HEK293 (cell line): ENCODE results near the gene CD82.
A peak's percentile ranks its signal among the peaks of the same experiment; 100 is the strongest.

Experiments
- CTCF ChIA-PET: fragments of 350-600 bp; formaldehyde crosslinking; extraction: SDS; loops from one replicate; lab custom pipeline; 2021; ENCODE audit warnings: antibody characterized with exemption; lab: Yijun Ruan, JAX
- POLR2A ChIA-PET: fragments of 300-600 bp; formaldehyde crosslinking; extraction: SDS; loops from one replicate; lab custom pipeline; 2020; ENCODE audit warnings: antibody characterized with exemption, inconsistent platforms; lab: Yijun Ruan, JAX
- H3K27ac ChIP-seq: fragments of 200-500 bp; sonication (Bioruptor generic); 2 replicates; pipeline ENCODE4 v1.5.1; 2014; ENCODE audit warnings: low read depth, low read length, control low read depth, inconsistent platforms; ENCODE audit errors: extremely low read depth
- H3K36me3 ChIP-seq, 2 experiments: fragments of 200-500 bp in 1 of 2; sonication (Bioruptor generic) in 1 of 2; 1 replicate in 1 of 2; 2 replicates in 1 of 2; pipeline ENCODE4 v1.5.1; 2014 to 2017; ENCODE audit warnings: inconsistent platforms in 2 of 2, low read length in 2 of 2; ENCODE audit not compliant: control insufficient read depth in 2 of 2, insufficient read depth in 1 of 2
- H3K4me1 ChIP-seq: fragments of 200-500 bp; sonication (Bioruptor generic); 2 replicates; pipeline ENCODE4 v1.5.1; 2014; ENCODE audit warnings: mild to moderate bottlenecking, low read length, inconsistent platforms; ENCODE audit not compliant: control insufficient read depth, insufficient read depth
- H3K4me3 ChIP-seq: 2 replicates; pipeline ENCODE4 v1.5.1; 2011; ENCODE audit warnings: low read depth, mild to moderate bottlenecking, control low read depth, low read length, moderate library complexity
- H3K9me3 ChIP-seq: fragments of 200-500 bp; sonication (Bioruptor generic); 2 replicates; pipeline ENCODE4 v1.5.1; 2014; ENCODE audit warnings: low read depth, low read length, inconsistent platforms; ENCODE audit not compliant: control insufficient read depth, insufficient read depth
- EGR2 ChIP-seq: fragments of 450-650 bp; formaldehyde crosslinking; IDR thresholded peaks from 2 replicates; pipeline ENCODE4 v1.5.1; 2016; ENCODE audit warnings: low read depth, missing biosample characterization, missing genetic modification characterization
- PATZ1 ChIP-seq: fragments of 450-650 bp; formaldehyde crosslinking; IDR thresholded peaks from 2 replicates; pipeline ENCODE4 v1.5.1; 2016; ENCODE audit warnings: missing biosample characterization, missing genetic modification characterization
- PRDM10 ChIP-seq: fragments of 450-650 bp; formaldehyde crosslinking; IDR thresholded peaks from 2 replicates; pipeline ENCODE4 v1.5.1; 2016; ENCODE audit warnings: missing biosample characterization, missing genetic modification characterization
- PRDM2 ChIP-seq: fragments of 450-650 bp; formaldehyde crosslinking; IDR thresholded peaks from 2 replicates; pipeline ENCODE4 v1.5.1; 2016; ENCODE audit warnings: missing biosample characterization, missing genetic modification characterization, borderline replicate concordance
- TSHZ1 ChIP-seq: fragments of 450-650 bp; formaldehyde crosslinking; IDR thresholded peaks from 2 replicates; pipeline ENCODE4 v1.5.1; 2016; ENCODE audit warnings: missing biosample characterization, missing genetic modification characterization, borderline replicate concordance
- ZBTB44 ChIP-seq: fragments of 450-650 bp; IDR thresholded peaks from 2 replicates; pipeline ENCODE4 v1.5.1; 2018; ENCODE audit warnings: missing biosample characterization, mild to moderate bottlenecking, missing genetic modification characterization
- ZNF558 ChIP-seq: fragments of 450-650 bp; formaldehyde crosslinking; IDR thresholded peaks from 2 replicates; pipeline ENCODE4 v1.5.1; 2016; ENCODE audit warnings: missing biosample characterization, missing genetic modification characterization
- ZNF645 ChIP-seq: fragments of 450-650 bp; formaldehyde crosslinking; IDR thresholded peaks from 2 replicates; pipeline ENCODE4; 2016; ENCODE audit warnings: missing biosample characterization, missing genetic modification characterization
- ZNF670 ChIP-seq: fragments of 450-650 bp; formaldehyde crosslinking; IDR thresholded peaks from 2 replicates; pipeline ENCODE4 v1.5.1; 2016; ENCODE audit warnings: missing biosample characterization, missing genetic modification characterization, low read depth
- ZNF785 ChIP-seq: fragments of 450-650 bp; formaldehyde crosslinking; IDR thresholded peaks from 2 replicates; pipeline ENCODE4 v1.5.1; 2016; ENCODE audit warnings: missing biosample characterization, missing genetic modification characterization
- ZSCAN4 ChIP-seq: fragments of 450-650 bp; formaldehyde crosslinking; IDR thresholded peaks from 2 replicates; pipeline ENCODE4 v1.5.1; 2017; ENCODE audit warnings: missing biosample characterization, missing genetic modification characterization

Gene CD82

GRCh38 chr11:44561275-44561805 lies 4.1 kb upstream of the CD82 start:
- TF ChIP-seq ZNF558 (tag by site-specific recombination) (peak; percentile 65; the same call in 1 of the 2 replicates), PRDM10 (tag by site-specific recombination) (peak; percentile 72), ZNF785 (tag by site-specific recombination) (no peak)
- ChIA-PET CTCF (interaction anchor here (0.7 to 12.6 kb wide), 5 partner anchors 17 to 544 kb away, joined by 3 to 275 read pairs (median 3); no protein-coding TSS in a partner anchor), POLR2A (no interaction called here)
- Histone ChIP-seq H3K27ac (no peak overlapping the region), H3K4me1 (no peaks in the 10 kb centered on the region; the same call in 1 of the 2 replicates), H3K4me3 (no peak overlapping the region), H3K9me3 (no peaks in the 10 kb centered on the region), H3K36me3 (no peaks in the 10 kb centered on the region)

- POLR2A ChIA-PET: no interaction called here
- TF ChIP-seq ZNF645 (tag by site-specific recombination) (no peak), ZSCAN4 (tag by site-specific recombination) (no peak), PRDM2 (no peak), EGR2 (peak; percentile 73), TSHZ1 (no peak), ZBTB44 (tag by site-specific recombination) (no peak), ZNF670 (tag by site-specific recombination) (no peak), PATZ1 (tag by site-specific recombination) (no peak)
Measured at GRCh38 chr11:44561964-44562734, 3.3 kb upstream of the CD82 start.

More at GRCh38 chr11:44561964-44562734, 3.3 kb upstream of the CD82 start:
- Histone ChIP-seq H3K27ac (no peak overlapping the region), H3K36me3 (no peaks in the 10 kb centered on the region), H3K4me3 (no peak overlapping the region), H3K4me1 (no peaks in the 10 kb centered on the region; the same call in 1 of the 2 replicates), H3K9me3 (no peaks in the 10 kb centered on the region)
- CTCF ChIA-PET: interaction anchor here (0.5 to 12.6 kb wide), 3 partner anchors 57 to 338 kb away, joined by 3 to 275 read pairs (median 3); no protein-coding TSS in a partner anchor
